GM21447 (cell line): ENCODE data around the gene FCSK.

Source experiments
- ATAC-seq: cut with Tn5 transposase; IDR thresholded peaks from one replicate; pipeline ENCODE4 v1.9.1; 2021; ENCODE audit not compliant: unreplicated experiment

FCSK gene

DNA sequence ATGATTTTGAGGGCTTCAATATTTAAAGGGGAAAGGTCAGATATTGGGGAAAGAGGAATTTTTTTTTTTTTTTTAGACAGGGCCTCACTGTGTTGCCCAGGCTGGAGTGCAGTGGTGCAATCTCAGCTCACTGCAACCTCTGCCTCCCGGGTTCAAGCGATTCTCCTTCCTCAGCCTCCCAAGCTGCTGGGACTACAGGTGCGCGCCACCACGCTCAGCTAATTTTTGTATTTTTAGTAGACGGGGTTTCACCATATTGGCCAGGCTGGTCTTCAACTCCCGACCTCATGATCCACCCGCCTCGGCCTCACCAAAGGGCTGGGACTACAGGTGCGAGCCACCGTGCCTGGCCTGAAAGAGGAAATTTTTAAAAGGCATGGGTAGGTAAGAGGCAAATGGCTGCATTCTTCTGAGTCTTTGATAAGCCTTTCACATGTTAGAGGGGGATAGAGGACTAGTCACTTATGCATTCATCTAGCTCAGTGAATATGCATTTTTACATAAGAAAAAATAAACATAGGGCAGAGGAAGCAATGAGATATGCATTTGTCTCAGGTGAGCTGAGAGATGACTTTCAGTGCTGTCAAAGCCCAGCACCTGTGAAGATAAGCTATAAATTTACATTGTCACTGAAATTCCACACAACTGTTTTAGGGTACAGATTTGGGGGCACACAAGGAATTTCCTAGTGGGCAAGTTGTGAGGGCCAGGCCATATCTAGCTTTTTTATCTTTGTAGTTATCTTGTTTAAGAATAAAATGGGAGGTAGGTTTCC is 1.1 kb upstream of the FCSK start:
- no peak for ATAC-seq

DNA sequence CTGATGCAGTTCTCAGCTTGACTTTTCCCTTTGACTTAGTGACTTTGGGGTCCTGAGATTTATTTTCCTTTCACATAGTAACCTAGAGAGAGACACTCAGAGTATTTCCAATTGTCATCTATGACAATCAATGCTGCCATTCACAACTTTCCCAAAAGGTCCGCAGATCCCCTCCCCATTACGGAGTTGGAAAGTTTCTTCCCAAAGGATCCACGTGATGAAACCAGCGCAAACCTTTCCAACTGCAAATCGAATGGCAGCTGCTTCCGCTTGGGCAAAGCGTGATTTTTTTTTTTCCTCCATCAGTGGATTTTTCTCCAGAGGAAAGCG is 538 bp upstream of the FCSK start:
- ATAC-seq: no peak

DNA sequence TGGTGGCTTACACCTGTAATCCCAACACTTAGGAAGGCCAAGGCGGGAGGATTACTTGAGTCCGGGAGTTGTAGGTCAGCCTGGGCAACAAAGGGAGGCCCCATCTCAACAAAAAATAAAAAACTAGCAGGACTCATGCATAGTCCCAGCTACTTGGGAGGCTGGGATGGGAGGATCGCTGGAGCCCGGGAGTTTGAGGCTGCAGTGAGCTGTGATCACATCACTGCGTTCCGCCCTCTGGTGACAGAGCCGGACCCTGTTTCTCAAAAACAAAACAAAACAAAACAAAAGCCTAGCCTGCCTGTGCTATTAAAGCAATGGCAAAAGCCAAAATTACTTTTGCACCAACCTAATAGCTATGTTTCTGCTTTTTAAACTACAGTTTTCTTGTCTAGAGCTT is 1.5 kb downstream of the FCSK start:
- ATAC-seq: no peak

DNA sequence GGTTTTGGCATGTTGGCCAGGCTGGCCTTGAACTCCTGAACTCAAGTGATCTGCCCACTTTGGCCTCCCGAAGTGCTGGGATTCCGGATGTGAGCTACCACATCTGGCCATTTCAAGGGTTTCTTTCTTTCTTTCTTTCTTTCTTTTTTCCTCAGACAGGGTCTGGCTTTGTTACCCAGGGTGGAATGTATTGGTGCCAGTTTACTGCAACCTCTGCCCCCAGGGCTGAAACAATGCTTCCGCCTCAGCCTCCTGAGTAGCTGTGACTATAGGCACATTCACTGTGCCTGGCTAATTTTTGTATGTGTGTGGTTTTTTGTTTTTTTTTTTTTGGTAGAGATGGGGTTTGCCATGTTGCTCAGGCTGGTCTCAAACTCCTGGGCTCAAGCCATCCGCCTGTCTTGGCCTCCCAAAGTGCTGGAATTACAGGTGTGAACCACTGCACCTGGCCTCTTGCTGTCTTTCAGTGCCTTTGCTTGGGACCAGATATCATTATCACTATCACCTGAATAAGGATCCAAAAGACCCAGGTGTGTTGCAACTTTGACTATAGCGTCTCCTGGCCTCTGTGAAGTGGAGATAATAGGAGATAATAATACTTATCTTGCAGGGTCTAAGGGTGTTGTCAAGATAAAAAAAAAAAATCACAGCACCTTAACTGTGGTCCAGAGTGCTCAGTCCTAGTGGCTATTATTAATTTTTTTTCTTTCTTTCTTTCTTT is 3.2 kb downstream of the FCSK start:
- ATAC-seq: no peak

DNA sequence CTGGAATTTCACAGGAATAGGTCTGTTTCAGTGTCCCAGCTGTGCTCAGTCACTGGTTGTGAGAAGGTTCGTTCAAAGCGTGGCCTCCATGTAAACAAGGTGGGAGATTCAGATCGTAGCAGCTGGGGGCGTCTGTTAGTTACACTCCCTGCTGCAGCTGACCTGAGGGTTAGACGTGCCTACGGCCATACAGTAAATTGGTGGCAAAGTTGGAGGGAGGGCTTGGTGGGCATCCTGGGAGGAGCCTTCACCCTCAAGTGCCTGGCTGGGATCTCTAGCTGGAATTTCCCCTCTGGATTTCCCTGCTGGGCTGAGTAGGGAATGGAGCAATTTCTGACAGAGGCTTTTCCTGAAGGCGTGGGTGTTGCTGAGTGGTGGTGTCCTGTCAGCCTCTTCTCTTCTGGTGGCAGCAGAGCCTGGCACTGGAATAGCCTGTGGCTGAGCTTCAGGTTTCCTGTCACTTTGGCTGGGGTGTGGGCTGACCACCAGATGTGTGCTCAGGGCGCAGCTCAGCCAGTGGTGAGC is 6.4 kb downstream of the FCSK start:
- ATAC-seq: no peak

DNA sequence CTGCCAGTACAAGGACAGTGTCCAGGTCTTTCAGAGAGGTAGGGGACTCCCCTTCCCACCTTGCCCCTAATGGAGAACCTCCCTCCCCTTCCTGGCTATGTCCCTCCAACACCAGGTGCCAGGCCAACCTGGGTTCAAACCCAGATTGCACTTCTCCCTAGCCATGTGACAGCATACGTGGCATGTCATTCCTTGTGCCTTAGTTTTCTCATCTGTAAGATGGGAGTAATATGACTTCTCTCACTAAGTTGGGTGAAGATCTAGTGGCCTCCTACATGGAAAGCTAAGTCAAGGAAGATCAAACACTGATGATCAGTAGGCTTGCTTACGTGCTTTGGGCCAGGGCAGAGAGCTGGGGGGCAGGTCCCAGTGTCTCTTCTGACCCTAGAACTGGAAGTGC is 8.8 kb downstream of the FCSK start:
- ATAC-seq: no peak

DNA sequence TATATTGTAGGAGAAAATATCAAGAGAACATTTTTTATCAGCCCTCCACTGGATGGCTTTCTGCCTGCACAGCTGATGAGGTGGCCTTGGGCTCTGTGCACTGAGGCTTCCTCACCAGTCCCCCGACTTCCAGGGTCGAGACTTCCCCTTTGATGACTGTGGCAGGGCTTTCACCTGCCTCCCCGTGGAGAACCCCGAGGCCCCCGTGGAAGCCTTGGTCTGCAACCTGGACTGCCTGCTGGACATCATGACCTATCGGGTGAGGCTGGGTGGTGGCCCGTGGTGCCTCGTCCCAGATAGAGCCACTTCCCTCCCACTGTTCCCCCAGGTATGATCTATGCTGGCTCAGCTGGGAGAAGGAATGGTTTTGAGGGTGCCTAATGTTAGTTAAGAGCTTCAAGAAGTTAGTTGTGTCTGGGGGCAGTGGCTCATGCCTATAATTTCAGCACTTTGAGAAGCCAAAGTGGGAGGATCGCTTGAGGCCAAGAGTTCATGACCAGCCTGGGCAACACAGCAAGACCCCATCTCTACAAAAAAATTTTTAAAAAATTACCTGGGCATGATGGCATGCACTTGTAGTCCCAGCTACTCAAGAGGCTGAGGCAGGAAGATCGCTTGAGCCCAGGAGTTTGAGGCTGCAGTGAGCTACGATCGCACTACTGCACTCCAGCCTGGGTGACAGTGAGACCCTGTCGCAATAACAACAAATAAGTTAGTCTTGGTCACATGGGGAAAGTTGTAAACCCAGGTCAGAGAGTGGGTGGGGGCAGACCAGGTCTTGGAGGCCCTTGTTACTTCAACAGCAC is 11.8 kb downstream of the FCSK start:
- ATAC-seq: no peak

DNA sequence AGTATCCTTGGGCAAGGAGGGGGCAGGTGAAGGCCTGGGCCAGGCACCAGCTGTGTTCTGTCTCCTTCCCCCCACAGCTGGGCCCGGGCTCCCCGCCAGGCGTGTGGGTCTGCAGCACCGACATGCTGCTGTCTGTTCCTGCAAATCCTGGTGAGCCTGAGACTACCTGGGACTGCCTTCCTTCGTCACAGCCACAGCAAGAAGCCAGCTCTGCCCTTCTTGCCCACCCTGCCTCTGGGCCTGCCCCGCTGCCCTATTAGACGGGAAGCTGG is 12.3 kb downstream of the FCSK start:
- ATAC-seq: no peak

DNA sequence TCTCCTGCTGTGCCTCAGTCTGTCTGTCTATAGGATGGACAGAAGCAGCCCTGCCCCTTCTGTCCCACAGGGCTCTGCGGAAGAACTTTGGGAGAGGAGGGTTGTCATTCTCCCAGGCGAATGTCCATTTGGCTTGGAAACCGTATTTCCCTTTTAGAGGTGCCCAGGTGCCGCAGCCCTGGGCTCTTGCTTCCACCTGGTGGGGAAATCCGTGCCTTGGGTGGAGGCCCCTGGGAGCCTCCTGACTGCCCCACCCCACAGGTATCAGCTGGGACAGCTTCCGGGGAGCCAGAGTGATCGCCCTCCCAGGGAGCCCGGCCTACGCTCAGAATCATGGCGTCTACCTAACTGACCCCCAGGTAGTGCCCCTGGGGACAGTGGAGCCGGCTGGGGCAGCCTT is 12.7 kb downstream of the FCSK start:
- no peak for ATAC-seq

DNA sequence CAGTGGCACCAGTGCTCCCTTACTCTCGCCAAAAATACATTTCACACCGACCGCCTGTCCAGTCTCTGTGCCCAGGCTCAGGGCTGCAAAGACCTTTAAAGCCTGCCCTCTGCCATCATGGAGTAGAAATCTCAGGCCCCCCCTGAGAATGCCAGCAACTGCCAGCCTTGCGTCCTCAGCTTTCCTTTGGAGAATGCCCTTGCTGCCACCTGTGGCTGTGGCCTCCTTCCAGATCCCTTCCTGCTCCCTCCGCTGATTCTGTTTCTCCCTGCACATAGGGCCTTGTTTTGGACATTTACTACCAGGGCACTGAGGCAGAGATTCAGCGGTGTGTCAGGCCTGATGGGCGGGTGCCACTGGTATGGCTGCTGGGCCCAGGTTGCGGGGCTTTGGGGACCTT is 13.2 kb downstream of the FCSK start:
- ATAC-seq: no peak

DNA sequence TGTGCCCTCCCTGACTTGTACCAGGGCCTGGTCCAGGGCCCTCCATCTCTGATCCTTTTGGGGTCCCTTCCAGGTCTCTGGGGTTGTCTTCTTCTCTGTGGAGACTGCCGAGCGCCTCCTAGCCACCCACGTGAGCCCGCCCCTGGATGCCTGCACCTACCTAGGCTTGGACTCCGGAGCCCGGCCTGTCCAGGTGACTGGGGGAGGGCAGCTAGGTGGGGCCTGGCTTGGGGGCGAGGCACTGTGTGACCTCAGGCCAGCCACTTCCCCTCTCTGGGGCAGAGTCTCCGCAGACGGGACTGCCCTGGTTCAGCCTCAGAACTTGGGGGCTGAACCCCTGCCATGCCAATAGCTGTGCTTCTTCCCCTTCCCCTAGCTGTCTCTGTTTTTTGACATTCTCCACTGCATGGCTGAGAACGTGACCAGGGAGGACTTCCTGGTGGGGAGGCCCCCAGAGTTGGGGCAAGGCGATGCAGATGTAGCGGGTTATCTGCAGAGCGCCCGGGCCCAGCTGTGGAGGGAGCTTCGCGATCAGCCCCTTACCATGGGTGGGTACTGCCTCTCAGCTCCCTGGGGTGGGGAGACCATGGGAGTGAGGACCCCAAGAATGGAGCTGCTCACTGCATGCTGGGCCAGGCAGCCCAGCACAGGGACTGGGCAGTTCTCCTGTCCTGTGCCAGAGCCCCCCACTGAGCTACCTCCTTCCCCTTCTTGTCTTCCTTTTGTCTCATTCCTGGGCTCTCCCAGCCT is 14.6 kb downstream of the FCSK start:
- ATAC-seq: no peak

DNA sequence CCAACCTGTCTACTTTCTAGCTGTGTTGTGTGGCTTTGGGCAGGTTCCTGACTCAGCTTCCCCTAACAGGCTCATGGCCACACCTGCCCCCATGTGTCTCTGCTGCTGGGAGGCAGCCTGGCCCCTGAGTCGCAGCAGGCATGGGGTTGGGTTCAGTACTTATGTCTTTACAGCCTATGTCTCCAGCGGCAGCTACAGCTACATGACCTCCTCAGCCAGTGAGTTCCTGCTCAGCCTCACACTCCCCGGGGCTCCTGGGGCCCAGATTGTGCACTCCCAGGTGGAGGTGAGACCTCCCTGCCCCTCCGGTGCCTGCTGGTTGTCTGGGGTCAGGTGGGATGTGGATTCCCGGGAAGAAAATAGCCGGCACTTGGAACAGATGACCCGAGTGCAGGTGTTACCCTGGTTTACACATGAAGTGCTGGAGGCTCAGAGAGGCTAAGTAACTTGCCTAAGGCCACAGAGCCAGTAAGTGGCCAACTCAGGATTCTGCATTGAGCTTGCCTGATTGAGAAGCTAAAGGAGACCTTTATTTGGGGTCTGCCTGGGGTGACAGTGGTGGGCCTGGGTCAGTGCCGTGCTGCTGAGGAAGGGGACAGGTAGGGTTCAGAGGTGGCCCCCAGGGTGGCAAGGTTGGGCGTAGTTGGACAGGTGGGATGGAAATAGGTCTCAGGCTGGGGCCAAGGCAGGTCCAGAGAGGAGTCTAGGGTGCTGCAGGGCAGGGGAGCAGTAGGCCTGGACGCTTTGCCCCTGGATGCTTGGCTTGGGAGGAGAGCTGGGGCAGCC is 15.9 kb downstream of the FCSK start:
- no peak for ATAC-seq

DNA sequence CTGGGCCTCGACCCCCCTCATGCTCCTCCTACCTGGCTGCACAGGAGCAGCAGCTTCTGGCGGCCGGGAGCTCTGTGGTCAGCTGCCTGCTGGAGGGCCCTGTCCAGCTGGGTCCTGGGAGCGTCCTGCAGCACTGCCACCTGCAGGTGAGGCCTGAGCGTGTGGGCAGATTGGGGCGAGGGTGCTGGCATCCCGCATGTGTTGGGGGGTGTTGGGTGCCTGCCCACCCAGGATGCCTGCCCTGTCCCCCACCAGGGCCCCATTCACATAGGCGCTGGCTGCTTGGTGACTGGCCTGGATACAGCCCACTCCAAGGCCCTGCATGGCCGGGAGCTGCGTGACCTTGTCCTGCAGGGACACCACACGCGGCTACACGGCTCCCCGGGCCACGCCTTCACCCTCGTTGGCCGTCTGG is 16.5 kb downstream of the FCSK start:
- ATAC-seq: no peak

DNA sequence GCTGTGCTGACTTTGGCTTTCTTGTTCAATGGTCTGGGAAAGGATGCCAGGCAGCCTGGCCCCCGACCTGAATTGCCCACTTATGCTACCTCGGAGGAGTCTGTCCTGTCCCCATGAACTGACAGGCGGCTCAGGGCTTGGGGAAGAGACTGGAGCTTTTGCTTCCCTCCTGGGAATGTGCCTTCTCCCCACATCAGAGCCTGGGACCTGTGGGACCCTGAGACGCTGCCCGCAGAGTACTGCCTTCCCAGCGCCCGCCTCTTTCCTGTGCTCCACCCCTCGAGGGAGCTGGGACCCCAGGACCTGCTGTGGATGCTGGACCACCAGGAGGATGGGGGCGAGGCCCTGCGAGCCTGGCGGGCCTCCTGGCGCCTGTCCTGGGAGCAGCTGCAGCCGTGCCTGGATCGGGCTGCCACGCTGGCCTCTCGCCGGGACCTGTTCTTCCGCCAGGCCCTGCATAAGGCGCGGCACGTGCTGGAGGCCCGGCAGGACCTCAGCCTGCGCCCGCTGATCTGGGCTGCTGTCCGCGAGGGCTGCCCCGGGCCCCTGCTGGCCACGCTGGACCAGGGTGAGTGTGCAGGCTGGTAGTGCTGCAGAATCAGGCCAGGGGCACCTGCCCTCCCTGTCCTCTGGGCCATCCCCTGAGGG is 18.5 kb downstream of the FCSK start:
- no peak for ATAC-seq

DNA sequence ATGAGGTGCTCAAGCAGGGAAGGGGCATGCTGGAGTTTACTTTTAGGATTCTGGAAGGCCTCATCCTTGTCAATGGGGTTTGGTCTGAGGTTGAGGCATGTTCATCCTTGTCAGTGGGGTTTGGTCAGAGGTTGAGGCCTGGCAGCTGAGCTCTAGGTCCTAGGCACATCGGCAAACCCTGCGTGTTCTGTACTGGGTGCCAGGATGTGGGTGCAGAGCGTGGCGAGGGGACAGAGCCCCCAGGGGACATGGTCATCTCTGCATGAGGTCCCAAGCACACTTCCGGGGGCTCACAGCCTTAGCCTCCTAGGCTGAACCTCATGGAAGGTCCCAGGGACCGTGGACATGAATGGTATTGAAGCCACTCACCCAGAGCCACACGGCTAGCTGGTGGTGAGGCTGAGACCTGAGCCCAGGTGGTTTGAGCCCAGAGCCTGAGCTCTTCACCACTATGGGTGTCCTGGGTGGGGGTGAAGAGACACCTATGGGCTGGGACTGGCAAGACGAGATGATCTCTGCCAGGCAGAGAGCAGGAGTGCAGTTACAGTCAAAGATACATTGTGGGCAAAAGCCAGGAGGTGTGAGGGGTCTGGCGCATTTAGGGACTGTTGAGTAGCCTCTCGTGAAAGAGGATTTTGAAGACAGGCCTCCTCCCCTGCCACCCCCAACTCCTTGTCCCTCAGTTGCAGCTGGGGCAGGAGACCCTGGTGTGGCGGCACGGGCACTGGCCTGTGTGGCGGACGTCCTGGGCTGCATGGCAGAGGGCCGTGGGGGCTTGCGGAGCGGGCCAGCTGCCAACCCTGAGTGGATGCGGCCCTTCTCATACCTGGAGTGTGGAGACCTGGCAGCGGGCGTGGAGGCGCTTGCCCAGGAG is 19.3 kb downstream of the FCSK start:
- no peak for ATAC-seq

DNA sequence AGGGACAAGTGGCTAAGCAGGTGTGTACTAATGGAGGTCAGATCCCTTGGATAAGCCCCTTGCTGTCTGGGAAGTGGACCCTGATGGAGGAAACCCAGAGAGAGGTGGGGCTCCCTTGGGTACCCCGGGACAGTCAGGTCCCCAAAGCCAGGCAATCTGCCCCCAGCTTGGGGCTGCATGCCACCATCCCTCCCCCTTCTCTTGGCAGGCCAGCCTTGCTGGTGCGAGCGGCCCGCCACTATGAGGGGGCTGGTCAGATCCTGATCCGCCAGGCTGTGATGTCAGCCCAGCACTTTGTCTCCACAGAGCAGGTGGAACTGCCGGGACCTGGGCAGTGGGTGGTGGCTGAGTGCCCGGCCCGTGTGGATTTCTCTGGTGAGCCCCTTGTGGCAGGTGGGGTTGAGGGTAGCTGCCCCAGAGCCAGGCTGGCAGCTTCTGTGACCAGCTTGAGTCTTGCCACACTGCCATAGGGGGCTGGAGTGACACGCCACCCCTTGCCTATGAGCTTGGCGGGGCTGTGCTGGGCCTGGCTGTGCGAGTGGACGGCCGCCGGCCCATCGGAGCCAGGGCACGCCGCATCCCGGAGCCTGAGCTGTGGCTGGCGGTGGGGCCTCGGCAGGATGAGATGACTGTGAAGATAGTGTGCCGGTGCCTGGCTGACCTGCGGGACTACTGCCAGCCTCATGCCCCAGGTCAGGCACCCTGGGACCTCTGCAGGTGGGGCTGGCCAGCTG is 20.1 kb downstream of the FCSK start:
- ATAC-seq: no peak

DNA sequence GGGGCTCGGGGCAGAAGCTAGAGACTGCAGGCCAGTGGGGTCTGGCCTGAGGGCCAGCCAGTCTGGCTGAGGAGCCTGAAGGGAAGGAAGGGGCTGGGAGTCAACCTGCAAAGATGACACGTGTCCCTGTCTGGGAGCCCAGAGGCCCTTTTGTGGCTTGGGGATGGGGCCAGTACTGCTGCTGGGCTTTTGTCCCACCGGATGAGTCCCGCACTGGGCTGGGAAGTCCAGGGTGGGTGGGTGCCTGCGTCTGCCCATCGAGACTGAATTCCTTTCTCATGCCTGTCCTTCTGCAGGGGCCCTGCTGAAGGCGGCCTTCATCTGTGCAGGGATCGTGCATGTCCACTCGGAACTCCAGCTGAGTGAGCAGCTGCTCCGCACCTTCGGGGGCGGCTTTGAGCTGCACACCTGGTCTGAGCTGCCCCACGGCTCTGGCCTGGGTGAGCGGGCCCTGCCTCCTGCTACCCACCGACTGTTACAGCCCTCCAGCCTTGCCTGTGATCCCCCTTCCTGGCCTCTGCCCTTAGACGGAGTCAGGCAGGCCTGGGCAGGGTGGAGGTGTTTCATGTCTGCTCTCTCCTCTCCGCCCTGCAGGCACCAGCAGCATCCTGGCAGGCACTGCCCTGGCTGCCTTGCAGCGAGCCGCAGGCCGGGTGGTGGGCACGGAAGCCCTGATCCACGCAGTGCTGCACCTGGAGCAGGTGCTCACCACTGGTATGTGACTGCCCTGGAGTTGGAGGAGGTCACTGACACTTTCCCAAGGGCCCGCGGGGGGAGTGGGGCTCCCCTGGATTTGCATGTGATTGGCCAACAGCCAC is 20.9 kb downstream of the FCSK start:
- ATAC-seq: no peak
